ENCODE measurements around the gene CDHR3. TPM values are rescaled to one million over a fixed set of nuclear protein-coding genes. Genes with fewer than 3 reads are reported as not detected.
A peak's percentile ranks its signal among the peaks of the same experiment; 100 is the strongest.

The CDHR3 gene
- total RNA-seq, 1 donor from 2014 or later: 4.1 TPM

GRCh38 chr7:106065575-106066500 lies 102.8 kb downstream of the CDHR3 start:
- DNase-seq: peak; percentile 59

GRCh38 chr7:106067678-106068077 lies 104.6 kb downstream of the CDHR3 start:
- DNase-seq: no peak

- no peak for DNase-seq
Measured at GRCh38 chr7:106068538-106068961, 105.5 kb downstream of the CDHR3 start.

- peak; percentile 38 for DNase-seq
Measured at GRCh38 chr7:106068986-106069385, 105.9 kb downstream of the CDHR3 start.

- DNase-seq: no peak
Measured at GRCh38 chr7:106069471-106070200, 106.6 kb downstream of the CDHR3 start.

GRCh38 chr7:106070201-106070551 lies 107.1 kb downstream of the CDHR3 start:
- no peak for DNase-seq

GRCh38 chr7:106070567-106071254 lies 107.6 kb downstream of the CDHR3 start:
- DNase-seq: peak; percentile 30

GRCh38 chr7:106071356-106071998 lies 108.4 kb downstream of the CDHR3 start:
- no peak for DNase-seq

GRCh38 chr7:106071999-106072714 lies 109.1 kb downstream of the CDHR3 start:
- DNase-seq: peak; percentile 69

- no peak for DNase-seq
Measured at GRCh38 chr7:106072715-106073091, 109.6 kb downstream of the CDHR3 start.

GRCh38 chr7:106073701-106074100 lies 110.6 kb downstream of the CDHR3 start:
- DNase-seq: no peak

GRCh38 chr7:106074257-106074656 lies 111.2 kb downstream of the CDHR3 start:
- no peak for DNase-seq

GRCh38 chr7:106075937-106076336 lies 112.9 kb downstream of the CDHR3 start:
- DNase-seq: peak; percentile 20

- DNase-seq: no peak
Measured at GRCh38 chr7:106076537-106076936, 113.5 kb downstream of the CDHR3 start.

- DNase-seq: no peak
Measured at GRCh38 chr7:106080300-106080987, 117.4 kb downstream of the CDHR3 start.

- DNase-seq: no peak
Measured at GRCh38 chr7:106082087-106082854, 119.2 kb downstream of the CDHR3 start.

Data from tongue (tissue), 2 donors.